ENCODE measurements around the gene GRWD1. TPM values are rescaled to one million over a fixed set of nuclear protein-coding genes. Genes with fewer than 3 reads are reported as not detected.
A peak's percentile ranks its signal among the peaks of the same experiment; 100 is the strongest.

GRWD1 gene
- polyA plus RNA-seq, 2 donors = 6.2 to 18.1 TPM

DNA sequence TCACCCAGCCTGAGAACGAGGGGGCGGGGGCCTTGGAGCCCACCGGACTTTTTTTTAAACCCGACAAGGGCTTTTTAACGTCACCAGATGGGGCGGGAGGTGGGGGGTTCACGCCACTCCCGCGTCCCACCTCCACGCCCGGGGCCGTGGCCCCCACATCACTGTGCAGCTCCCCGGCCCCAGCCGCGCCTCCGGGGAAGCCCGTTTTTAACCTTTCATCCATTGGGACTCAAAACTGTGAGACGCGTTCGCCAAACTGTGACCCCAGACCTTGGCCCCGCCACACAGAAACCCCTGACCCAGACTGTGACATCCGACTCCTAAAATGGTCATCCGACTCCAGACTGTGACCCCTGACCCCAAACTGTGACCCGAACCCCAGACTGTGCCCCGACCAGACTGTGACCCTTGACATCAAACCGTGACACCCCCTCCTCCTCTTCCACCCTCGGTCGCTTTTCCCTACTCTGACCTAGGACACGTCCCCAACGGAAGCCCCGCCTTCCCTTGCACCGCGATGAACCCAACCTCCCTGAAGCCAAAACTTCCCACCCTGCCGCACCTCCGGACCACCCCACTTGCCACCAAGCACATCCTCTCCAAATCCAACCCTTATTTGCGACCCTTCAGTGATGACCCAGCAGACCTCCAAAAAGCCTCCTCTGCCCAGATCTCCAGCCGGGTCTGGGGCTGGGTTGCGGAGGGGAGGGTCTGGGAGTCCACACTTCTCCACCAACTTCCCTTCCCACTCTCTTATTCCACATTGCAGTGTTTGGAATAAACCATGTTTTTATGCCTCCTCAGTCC lies 1.5 kb upstream of the GRWD1 start:
- H3K27me3 ChIP-seq (ENCODE audit: control insufficient read depth in 1 of 2, insufficient read depth in 2 of 2, low read length in 2 of 2) = peaks cover 0 to 4% of the 10 kb centered on the region in 2 donors

DNA sequence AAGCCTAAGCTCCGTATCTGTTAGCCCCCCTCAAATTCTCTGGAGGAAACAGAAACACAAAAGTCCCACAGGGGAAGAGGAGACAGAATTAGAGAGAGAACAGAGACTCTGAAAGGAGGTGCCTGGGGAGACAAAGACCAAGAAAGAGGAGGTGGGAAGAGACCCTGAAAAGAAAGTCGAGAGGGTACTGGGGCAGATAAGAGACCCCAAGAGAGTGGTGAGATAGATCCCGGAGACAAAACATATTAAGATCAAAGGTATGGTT lies 915 bp upstream of the GRWD1 start:
- Histone ChIP-seq H3K4me1 (ENCODE audit: control insufficient read depth in 2 of 2, insufficient read depth in 2 of 2, low read length in 1 of 2) (peaks cover 3 to 6% of the 10 kb centered on the region in 2 donors), H3K27ac (ENCODE audit: low read depth in 2 of 2, low read length in 1 of 2) (no peak overlapping the region), H3K36me3 (ENCODE audit: control insufficient read depth in 2 of 2, insufficient read depth in 2 of 2, low read length in 1 of 2) (peaks cover under 1 to 2% of the 10 kb centered on the region in 2 donors), H3K27me3 (ENCODE audit: control insufficient read depth in 1 of 2, insufficient read depth in 2 of 2, low read length in 2 of 2) (peaks cover 0 to 4% of the 10 kb centered on the region in 2 donors), H3K4me3 (ENCODE audit: low read depth in 1 of 2, low read length in 2 of 2) (no peak overlapping the region), H3K9me3 (ENCODE audit: control insufficient read depth in 2 of 2, insufficient read depth in 1 of 2, low read depth in 1 of 2, low read length in 1 of 2) (no peaks in the 10 kb centered on the region)
- 32 to 33% methylated on average over 3 of the region's 3 CpGs for WGBS, 2 donors

More for the DNA sequence above, 1.5 kb upstream of the GRWD1 start:
- H3K4me3 ChIP-seq (ENCODE audit: low read depth in 1 of 2, low read length in 2 of 2) = no peak overlapping the region
- H3K36me3 ChIP-seq (ENCODE audit: control insufficient read depth in 2 of 2, insufficient read depth in 2 of 2, low read length in 1 of 2) = no peaks in the 10 kb centered on the region
- peaks cover 3 to 6% of the 10 kb centered on the region in 2 donors for H3K4me1 ChIP-seq (ENCODE audit: control insufficient read depth in 2 of 2, insufficient read depth in 2 of 2, low read length in 1 of 2)
- 14 to 26% methylated on average over 38 of the region's 38 CpGs for WGBS, 2 donors
- no peak overlapping the region for H3K27ac ChIP-seq (ENCODE audit: low read depth in 2 of 2, low read length in 1 of 2)
- no peaks in the 10 kb centered on the region for H3K9me3 ChIP-seq (ENCODE audit: control insufficient read depth in 2 of 2, insufficient read depth in 1 of 2, low read depth in 1 of 2, low read length in 1 of 2)

DNA sequence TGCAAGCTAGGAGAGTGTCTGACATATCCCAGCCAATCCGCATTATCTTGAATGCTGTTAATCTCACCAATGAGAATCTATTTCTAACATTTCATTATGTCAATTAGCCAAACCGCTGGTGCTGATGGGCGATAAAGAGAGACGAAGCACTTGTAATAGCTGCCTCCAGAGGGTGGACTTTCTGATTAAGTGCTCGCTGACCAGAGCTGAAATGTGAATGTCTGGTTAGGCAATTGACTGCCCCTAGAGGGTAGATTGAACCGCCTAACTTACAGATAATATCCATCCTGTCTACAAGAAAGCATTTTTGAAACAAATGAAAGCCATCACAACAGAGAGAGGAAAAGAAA lies 552 bp upstream of the GRWD1 start:
- Histone ChIP-seq H3K27ac (ENCODE audit: low read depth in 2 of 2, low read length in 1 of 2) (peak overlapping the region in 1 of 2 donors; percentile 84), H3K36me3 (ENCODE audit: control insufficient read depth in 2 of 2, insufficient read depth in 2 of 2, low read length in 1 of 2) (peaks cover 4% of the 10 kb centered on the region in 2 donors), H3K9me3 (ENCODE audit: control insufficient read depth in 2 of 2, insufficient read depth in 1 of 2, low read depth in 1 of 2, low read length in 1 of 2) (no peaks in the 10 kb centered on the region), H3K4me3 (ENCODE audit: low read depth in 1 of 2, low read length in 2 of 2) (peak overlapping the region; percentile 84 to 90), H3K27me3 (ENCODE audit: control insufficient read depth in 1 of 2, insufficient read depth in 2 of 2, low read length in 2 of 2) (peaks cover 0 to 4% of the 10 kb centered on the region in 2 donors), H3K4me1 (ENCODE audit: control insufficient read depth in 2 of 2, insufficient read depth in 2 of 2, low read length in 1 of 2) (peaks cover 3 to 6% of the 10 kb centered on the region in 2 donors)
- 6 to 9% methylated on average over 6 of the region's 6 CpGs for WGBS, 2 donors

DNA sequence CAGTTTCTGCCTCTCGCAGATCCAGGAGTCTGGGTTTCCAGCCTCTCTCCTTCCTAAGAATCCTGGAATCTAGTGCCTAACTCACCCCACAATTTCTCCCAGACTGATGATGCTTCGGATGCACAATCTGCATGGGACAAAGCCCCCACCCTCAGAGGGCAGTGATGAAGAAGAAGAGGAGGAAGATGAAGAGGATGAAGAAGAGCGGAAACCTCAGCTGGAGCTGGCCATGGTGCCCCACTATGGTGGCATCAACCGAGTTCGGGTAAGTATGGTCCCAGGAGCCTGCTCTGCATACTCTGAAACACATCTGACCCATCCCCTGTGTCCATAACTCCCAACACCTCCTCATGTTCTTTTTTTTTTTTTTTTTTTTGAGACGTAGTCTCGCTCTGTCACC lies 796 bp downstream of the GRWD1 start:
- Histone ChIP-seq H3K4me3 (ENCODE audit: low read depth in 1 of 2, low read length in 2 of 2) (peak overlapping the region; percentile 84 to 90), H3K9me3 (ENCODE audit: control insufficient read depth in 2 of 2, insufficient read depth in 1 of 2, low read depth in 1 of 2, low read length in 1 of 2) (no peaks in the 10 kb centered on the region), H3K27me3 (ENCODE audit: control insufficient read depth in 1 of 2, insufficient read depth in 2 of 2, low read length in 2 of 2) (peaks cover 0 to 4% of the 10 kb centered on the region in 2 donors), H3K36me3 (ENCODE audit: control insufficient read depth in 2 of 2, insufficient read depth in 2 of 2, low read length in 1 of 2) (peaks cover 8 to 16% of the 10 kb centered on the region in 2 donors), H3K27ac (ENCODE audit: low read depth in 2 of 2, low read length in 1 of 2) (no peak overlapping the region), H3K4me1 (ENCODE audit: control insufficient read depth in 2 of 2, insufficient read depth in 2 of 2, low read length in 1 of 2) (peaks cover 3 to 6% of the 10 kb centered on the region in 2 donors)
- 71 to 76% methylated on average over 5 to 7 of the region's 7 CpGs for WGBS, 2 donors

DNA sequence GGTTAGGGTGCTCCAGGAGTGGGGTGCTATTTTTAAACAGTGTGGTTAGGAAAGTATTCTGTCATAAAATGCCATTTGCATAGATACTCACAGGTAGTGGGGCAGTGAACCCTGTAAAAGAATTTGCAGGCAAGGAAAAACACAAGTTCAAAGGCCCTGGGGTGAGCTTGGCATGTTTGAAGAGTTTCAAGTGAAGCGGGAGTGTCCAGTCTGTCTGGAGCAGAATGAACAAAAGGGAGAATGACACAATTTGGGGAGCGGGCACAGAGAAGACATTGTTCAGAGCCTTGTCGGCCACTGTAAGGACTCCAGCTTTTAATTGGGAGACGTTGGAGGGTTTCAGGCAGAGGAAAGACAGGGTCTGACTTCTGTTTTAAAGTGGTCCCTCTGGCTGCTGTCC lies 2.8 kb downstream of the GRWD1 start:
- H3K4me3 ChIP-seq (ENCODE audit: low read depth in 1 of 2, low read length in 2 of 2) = no peak overlapping the region
- H3K4me1 ChIP-seq (ENCODE audit: control insufficient read depth in 2 of 2, insufficient read depth in 2 of 2, low read length in 1 of 2) = peaks cover 3 to 6% of the 10 kb centered on the region in 2 donors
- H3K27me3 ChIP-seq (ENCODE audit: control insufficient read depth in 1 of 2, insufficient read depth in 2 of 2, low read length in 2 of 2) = no peaks in the 10 kb centered on the region
- H3K27ac ChIP-seq (ENCODE audit: low read depth in 2 of 2, low read length in 1 of 2) = no peak overlapping the region
- H3K9me3 ChIP-seq (ENCODE audit: control insufficient read depth in 2 of 2, insufficient read depth in 1 of 2, low read depth in 1 of 2, low read length in 1 of 2) = no peaks in the 10 kb centered on the region
- WGBS, 2 donors = 92 to 96% methylated on average over 4 of the region's 4 CpGs
- H3K36me3 ChIP-seq (ENCODE audit: control insufficient read depth in 2 of 2, insufficient read depth in 2 of 2, low read length in 1 of 2) = peaks cover 9 to 28% of the 10 kb centered on the region in 2 donors

DNA sequence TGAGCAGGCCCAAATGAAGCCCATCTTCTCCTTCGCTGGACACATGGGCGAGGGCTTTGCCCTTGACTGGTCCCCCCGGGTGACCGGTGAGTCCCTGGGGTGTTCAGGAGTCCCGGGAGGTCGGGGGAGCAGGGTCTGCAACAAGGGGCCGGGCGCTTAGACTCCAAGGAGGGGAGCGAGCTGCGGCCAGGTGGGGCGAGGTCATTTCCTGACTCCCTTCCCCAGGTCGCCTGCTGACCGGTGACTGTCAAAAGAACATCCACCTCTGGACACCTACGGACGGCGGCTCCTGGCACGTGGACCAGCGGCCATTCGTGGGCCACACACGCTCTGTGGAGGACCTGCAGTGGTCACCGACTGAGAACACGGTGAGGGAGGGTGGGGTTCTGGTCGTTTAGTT lies 4.7 kb downstream of the GRWD1 start:
- no peaks in the 10 kb centered on the region for H3K27me3 ChIP-seq (ENCODE audit: control insufficient read depth in 1 of 2, insufficient read depth in 2 of 2, low read length in 2 of 2)
- H3K9me3 ChIP-seq (ENCODE audit: control insufficient read depth in 2 of 2, insufficient read depth in 1 of 2, low read depth in 1 of 2, low read length in 1 of 2) = no peaks in the 10 kb centered on the region
- no peak overlapping the region for H3K4me3 ChIP-seq (ENCODE audit: low read depth in 1 of 2, low read length in 2 of 2)
- peaks cover 13 to 36% of the 10 kb centered on the region in 2 donors for H3K36me3 ChIP-seq (ENCODE audit: control insufficient read depth in 2 of 2, insufficient read depth in 2 of 2, low read length in 1 of 2)
- H3K27ac ChIP-seq (ENCODE audit: low read depth in 2 of 2, low read length in 1 of 2) = no peak overlapping the region
- 93 to 94% methylated on average over 22 to 23 of the region's 23 CpGs for WGBS, 2 donors
- peaks cover 0 to 3% of the 10 kb centered on the region in 2 donors for H3K4me1 ChIP-seq (ENCODE audit: control insufficient read depth in 2 of 2, insufficient read depth in 2 of 2, low read length in 1 of 2)

DNA sequence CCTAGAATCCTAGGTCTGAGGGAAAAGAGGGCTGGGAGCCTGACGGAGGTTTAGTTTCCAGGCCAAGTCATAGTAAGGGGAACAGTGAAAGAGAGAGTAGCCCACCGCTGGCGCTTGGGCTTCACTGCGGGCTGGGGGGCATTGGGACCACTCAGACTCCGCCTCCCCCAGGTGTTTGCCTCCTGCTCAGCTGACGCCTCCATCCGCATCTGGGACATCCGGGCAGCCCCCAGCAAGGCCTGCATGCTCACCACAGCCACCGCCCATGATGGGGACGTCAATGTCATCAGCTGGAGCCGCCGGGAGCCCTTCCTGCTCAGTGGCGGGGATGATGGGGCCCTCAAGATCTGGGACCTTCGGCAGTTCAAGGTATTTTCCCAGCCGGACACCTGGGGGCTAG lies 5.1 kb downstream of the GRWD1 start:
- peaks cover 0 to 3% of the 10 kb centered on the region in 2 donors for H3K4me1 ChIP-seq (ENCODE audit: control insufficient read depth in 2 of 2, insufficient read depth in 2 of 2, low read length in 1 of 2)
- 94 to 95% methylated on average over 15 of the region's 15 CpGs for WGBS, 2 donors
- H3K27ac ChIP-seq (ENCODE audit: low read depth in 2 of 2, low read length in 1 of 2) = no peak overlapping the region
- H3K9me3 ChIP-seq (ENCODE audit: control insufficient read depth in 2 of 2, insufficient read depth in 1 of 2, low read depth in 1 of 2, low read length in 1 of 2) = no peaks in the 10 kb centered on the region
- no peak overlapping the region for H3K4me3 ChIP-seq (ENCODE audit: low read depth in 1 of 2, low read length in 2 of 2)
- peaks cover 17 to 39% of the 10 kb centered on the region in 2 donors for H3K36me3 ChIP-seq (ENCODE audit: control insufficient read depth in 2 of 2, insufficient read depth in 2 of 2, low read length in 1 of 2)
- no peaks in the 10 kb centered on the region for H3K27me3 ChIP-seq (ENCODE audit: control insufficient read depth in 1 of 2, insufficient read depth in 2 of 2, low read length in 2 of 2)

DNA sequence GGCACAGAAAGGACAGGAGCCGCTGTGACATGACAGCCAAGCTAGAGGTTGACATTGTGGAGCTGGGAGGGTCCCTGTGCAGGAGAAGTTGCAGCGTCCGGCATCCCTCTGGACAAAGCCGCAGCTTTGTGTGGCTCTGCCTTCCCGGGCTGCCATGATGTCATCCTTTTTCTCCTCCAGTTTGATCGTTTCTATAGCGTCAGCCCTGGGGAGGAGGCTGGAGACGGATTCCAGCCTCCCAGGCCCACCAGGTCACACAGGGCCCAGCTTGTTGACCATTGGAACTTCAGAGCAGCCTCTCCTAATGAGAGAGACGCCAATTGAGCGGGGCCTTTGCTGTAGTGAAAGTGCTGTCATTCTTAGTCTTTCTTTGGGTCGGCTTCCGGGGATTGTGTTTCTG lies 5.8 kb downstream of the GRWD1 start:
- Histone ChIP-seq H3K27ac (ENCODE audit: low read depth in 2 of 2, low read length in 1 of 2) (no peak overlapping the region), H3K9me3 (ENCODE audit: control insufficient read depth in 2 of 2, insufficient read depth in 1 of 2, low read depth in 1 of 2, low read length in 1 of 2) (no peaks in the 10 kb centered on the region)
- WGBS, 2 donors = 87 to 88% methylated on average over 12 of the region's 12 CpGs

DNA sequence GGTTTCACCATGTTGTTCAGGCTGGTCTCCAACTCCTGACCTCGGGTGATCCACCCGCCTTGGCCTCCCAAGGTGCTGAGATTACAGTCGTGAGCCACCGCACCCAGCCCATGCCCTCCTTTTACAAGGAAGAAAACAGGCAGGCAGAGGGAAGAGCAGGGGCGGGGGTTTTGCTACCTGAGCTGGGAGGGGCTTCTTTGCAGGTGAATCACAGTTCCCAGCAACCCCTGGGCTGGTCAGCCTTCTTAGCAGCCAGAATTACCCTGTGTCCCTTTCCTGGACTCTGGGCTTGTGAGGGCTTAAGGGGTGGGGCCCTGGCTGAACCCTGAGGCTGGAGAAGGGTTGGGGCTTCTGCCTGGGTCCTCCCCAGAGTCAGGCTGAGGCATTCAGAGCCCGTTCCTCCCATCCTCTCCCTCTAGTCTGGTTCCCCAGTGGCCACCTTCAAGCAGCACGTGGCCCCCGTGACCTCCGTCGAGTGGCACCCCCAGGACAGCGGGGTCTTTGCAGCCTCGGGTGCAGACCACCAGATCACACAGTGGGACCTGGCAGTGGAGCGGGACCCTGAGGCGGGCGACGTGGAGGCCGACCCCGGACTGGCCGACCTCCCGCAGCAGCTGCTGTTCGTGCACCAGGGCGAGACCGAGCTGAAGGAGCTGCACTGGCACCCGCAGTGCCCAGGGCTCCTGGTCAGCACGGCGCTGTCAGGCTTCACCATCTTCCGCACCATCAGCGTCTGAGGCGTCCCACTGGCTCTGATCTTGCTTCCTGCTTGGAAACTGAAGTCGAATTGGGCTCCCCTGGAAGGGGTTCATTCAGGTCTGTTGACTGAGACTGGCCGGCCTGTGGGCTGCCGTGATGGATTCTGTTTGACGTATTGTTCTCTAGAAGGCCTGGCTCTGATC lies 6.8 kb downstream of the GRWD1 start:
- 86 to 89% methylated on average over 33 of the region's 33 CpGs for WGBS, 2 donors
- H3K4me1 ChIP-seq (ENCODE audit: control insufficient read depth in 2 of 2, insufficient read depth in 2 of 2, low read length in 1 of 2) = no peaks in the 10 kb centered on the region
- no peaks in the 10 kb centered on the region for H3K9me3 ChIP-seq (ENCODE audit: control insufficient read depth in 2 of 2, insufficient read depth in 1 of 2, low read depth in 1 of 2, low read length in 1 of 2)
- H3K36me3 ChIP-seq (ENCODE audit: control insufficient read depth in 2 of 2, insufficient read depth in 2 of 2, low read length in 1 of 2) = peaks cover 22 to 50% of the 10 kb centered on the region in 2 donors
- peak overlapping the region in 1 of 2 donors; percentile 43 for H3K27ac ChIP-seq (ENCODE audit: low read depth in 2 of 2, low read length in 1 of 2)
- no peaks in the 10 kb centered on the region for H3K27me3 ChIP-seq (ENCODE audit: control insufficient read depth in 1 of 2, insufficient read depth in 2 of 2, low read length in 2 of 2)
- H3K4me3 ChIP-seq (ENCODE audit: low read depth in 1 of 2, low read length in 2 of 2) = no peak overlapping the region

More for the DNA sequence above, 5.8 kb downstream of the GRWD1 start:
- Histone ChIP-seq H3K4me3 (ENCODE audit: low read depth in 1 of 2, low read length in 2 of 2) (no peak overlapping the region), H3K27me3 (ENCODE audit: control insufficient read depth in 1 of 2, insufficient read depth in 2 of 2, low read length in 2 of 2) (no peaks in the 10 kb centered on the region), H3K36me3 (ENCODE audit: control insufficient read depth in 2 of 2, insufficient read depth in 2 of 2, low read length in 1 of 2) (peaks cover 17 to 46% of the 10 kb centered on the region in 2 donors), H3K4me1 (ENCODE audit: control insufficient read depth in 2 of 2, insufficient read depth in 2 of 2, low read length in 1 of 2) (peaks cover 0 to under 1% of the 10 kb centered on the region in 2 donors)

Data from esophagus (tissue), 2 donors.